PC-9 (cell line): Measurements from ENCODE around the gene ZNF470. TPM values are rescaled to one million over a fixed set of nuclear protein-coding genes. Genes with fewer than 3 reads are reported as not detected.

Experiments used
- Bru-seq: library from RNA; stranded (reverse); fragments of 400-500 nt; gene quantifications from one replicate; lab custom pipeline; 2021; lab: Mats Ljungman, UMichigan
- BruChase-seq, 2 experiments: library from RNA; stranded (reverse); fragments of 400-500 nt; gene quantifications; one replicate each; lab custom pipeline; 2021; lab: Mats Ljungman, UMichigan
- BruUV-seq: library from RNA; stranded (reverse); fragments of 400-500 nt; replicated peaks from 2 replicates; lab custom pipeline; 2021; lab: Mats Ljungman, UMichigan
- CTCF ChIA-PET: fragments of 300-600 bp; sonication (Branson Sonifier 250); formaldehyde crosslinking; loops from one replicate; lab custom pipeline; 2022; ENCODE audit warnings: antibody characterized with exemption; lab: Charles Lee
- POLR2A ChIA-PET: fragments of 300-600 bp; sonication (Branson Sonifier 250); formaldehyde crosslinking; loops from one replicate; lab custom pipeline; 2022; ENCODE audit warnings: antibody characterized with exemption; ENCODE audit not compliant: unreplicated experiment; lab: Charles Lee
- DNase-seq, 2 experiments: peaks; one replicate each; pipeline versions ENCODE4 v3.0.0 to v3.0.0-alpha.2; 2015 to 2022; ENCODE audit warnings: mixed read lengths in 1 of 2
- H2AFZ ChIP-seq: fragments of 200-600 bp; sonication (generic); 2 replicates; pipeline ENCODE4 v1.8.1; 2017; ENCODE audit warnings: antibody characterized with exemption
- H3F3A ChIP-seq: fragments of 200-600 bp; sonication (generic); 2 replicates; pipeline ENCODE4 v1.8.1; 2017; ENCODE audit warnings: antibody characterized with exemption, mild to moderate bottlenecking, low read depth; ENCODE audit not compliant: insufficient read depth
- H3K27ac ChIP-seq: fragments of 200-600 bp; sonication (generic); 2 replicates; pipeline ENCODE4 v1.6.1; 2016; ENCODE audit warnings: mixed run types
- H3K27me3 ChIP-seq: fragments of 200-600 bp; sonication (generic); 2 replicates; pipeline ENCODE4 v1.6.1; 2016; ENCODE audit warnings: low read depth, mixed run types; ENCODE audit not compliant: insufficient read depth
- H3K36me3 ChIP-seq: fragments of 200-600 bp; sonication (generic); 2 replicates; pipeline ENCODE4 v1.6.1; 2016; ENCODE audit warnings: low read depth, mixed run types
- H3K4me1 ChIP-seq: fragments of 200-600 bp; sonication (generic); replicated peaks from 2 replicates; pipeline ENCODE4 v1.6.1; 2016; ENCODE audit warnings: mixed run types; ENCODE audit not compliant: insufficient read depth
- H3K4me2 ChIP-seq: fragments of 200-600 bp; sonication (generic); 2 replicates; pipeline ENCODE4 v1.6.1; 2017; ENCODE audit warnings: mixed run types
- H3K4me3 ChIP-seq: fragments of 200-600 bp; sonication (generic); 2 replicates; pipeline ENCODE4 v1.6.1; 2016; ENCODE audit warnings: mixed run types
- H3K79me2 ChIP-seq: fragments of 200-600 bp; sonication (generic); 2 replicates; pipeline ENCODE4 v1.6.1; 2017; ENCODE audit warnings: low read depth, mixed run types
- H3K9me2 ChIP-seq: fragments of 200-600 bp; sonication (generic); 2 replicates; pipeline ENCODE4 v1.8.1; 2017; ENCODE audit warnings: mild to moderate bottlenecking; ENCODE audit not compliant: insufficient read depth
- H3K9me3 ChIP-seq: fragments of 200-600 bp; sonication (generic); 2 replicates; pipeline ENCODE4 v1.8.1; 2016; ENCODE audit warnings: low read depth; ENCODE audit not compliant: insufficient read depth
- H4K20me1 ChIP-seq: fragments of 200-600 bp; sonication (generic); 2 replicates; pipeline ENCODE4 v1.8.1; 2017; ENCODE audit not compliant: insufficient read depth
- EZH2 ChIP-seq: fragments of 200-600 bp; sonication (generic); IDR thresholded peaks from 2 replicates; pipeline ENCODE4 v1.8.0; 2017; ENCODE audit warnings: antibody characterized with exemption, low read depth
- intact Hi-C: fragments of 100-400 bp; cut with micrococcal nuclease; formaldehyde crosslinking; loops from one replicate; pipeline ENCODE4 v1.10.0; 2022; ENCODE audit not compliant: unreplicated experiment
- long read RNA-seq: library from polyadenylated mRNA; stranded (forward); transcript quantifications from one replicate; pipeline ENCODE4 v2.0.0, GENCODE V29; 2022
- total RNA-seq: library from RNA; stranded (reverse); gene quantifications from 2 replicates; pipeline ENCODE4 v1.2.3, GENCODE V29; 2021
- TF ChIP-seq, protein P1 (sequence below): fragments of 200-600 bp; sonication (generic); conservative IDR thresholded peaks from 2 replicates; pipeline ENCODE4 v1.6.1; 2017; ENCODE audit warnings: mixed run types, antibody characterized with exemption, mild to moderate bottlenecking, moderate library complexity

ZNF470 gene
- total RNA-seq (1.2 and 1.7 TPM in 2 replicates), Bru-seq, nascent RNA (percentile 41 among the genes with signal in this experiment), BruChase-seq, experiment 1, labeled RNA remaining after a 2-hour chase (percentile 41 among the genes with signal in this experiment), BruChase-seq, experiment 2, labeled RNA remaining after a 6-hour chase (percentile 25 among the genes with signal in this experiment)
- long read RNA-seq, full-length matches to known transcripts = 2 of 3 reads
- long read RNA-seq, partial matches to known transcripts = 0 of 3 reads
- long read RNA-seq, other reads (novel, unspliced or antisense) = 1 of 3 reads

DNA sequence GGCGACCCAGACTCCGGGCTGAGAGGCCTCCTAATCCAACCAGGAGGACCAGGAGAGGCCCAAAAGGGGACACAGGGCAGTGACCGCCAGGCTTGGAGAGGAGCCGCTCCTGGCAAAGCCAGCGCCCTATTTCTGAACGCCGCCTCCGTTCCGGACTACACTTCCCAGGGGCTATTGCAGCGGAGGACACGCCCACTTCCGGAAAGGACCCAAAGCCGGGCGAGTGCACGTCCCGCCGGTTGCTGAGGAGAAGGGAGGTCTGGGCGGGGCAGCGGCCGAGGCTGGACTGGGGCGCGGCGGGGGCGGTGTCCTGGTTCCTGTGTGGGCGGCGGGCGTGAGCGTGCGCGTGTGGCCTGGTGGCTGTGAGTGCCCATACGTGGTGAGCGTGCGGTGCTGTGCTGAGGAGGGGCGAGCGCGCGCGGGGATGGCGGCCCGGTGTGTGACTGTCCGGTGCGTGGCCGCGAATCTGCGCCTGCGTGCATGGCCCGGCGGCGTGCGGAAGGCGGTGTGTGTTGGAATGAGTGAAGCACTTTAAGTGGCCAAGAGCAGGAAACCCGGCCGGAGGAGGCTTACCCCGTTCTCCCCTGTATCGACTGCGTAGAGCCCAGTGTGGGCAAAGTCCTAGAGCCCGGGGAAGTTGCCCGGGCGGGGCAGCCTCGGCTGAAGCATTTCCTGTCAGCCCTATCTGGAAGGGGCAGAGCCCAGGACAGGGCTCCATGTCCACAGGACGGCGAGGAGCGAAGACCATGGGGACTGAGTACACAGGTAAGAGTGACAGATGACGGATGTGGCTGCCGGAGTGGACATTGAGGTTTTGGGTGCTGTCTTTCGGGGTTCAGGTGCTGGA, at the start of gene ZNF470:
ZNF470 (plus strand) TSS at position 195 of the 847 bp plus-strand sequence. CDS start 2,844 bp downstream, outside the sequence.
- Histone ChIP-seq H3K36me3 (peaks cover 23% of the 10 kb centered on the region; the same call in 1 of the 2 replicates), H3K79me2 (no peaks in the 10 kb centered on the region), H3K9me3 (peaks cover 57% of the 10 kb centered on the region), H4K20me1 (no peaks in the 10 kb centered on the region), H3K9me2 (no peaks in the 10 kb centered on the region), H3K4me3 (peak within 1 kb of the TSS; percentile 79), H3F3A (no peaks in the 10 kb centered on the region), H3K27ac (no peak within 1 kb of the TSS), H3K27me3 (no peaks in the 10 kb centered on the region), H3K4me2 (peak within 1 kb of the TSS; percentile 76), H3K4me1 (no peaks in the 10 kb centered on the region), H2AFZ (peak within 1 kb of the TSS; percentile 99)
- DNase-seq = peak; percentile 83 to 95
- intact Hi-C loops = loop anchor here (1.0 kb wide), 2 partner anchors 28 to 29 kb away; partner anchors contain the start of genes ZFP28 and ZNF71
- POLR2A ChIA-PET = no interaction called here
- no TSS peak for BruUV-seq
- CTCF ChIA-PET = no interaction called here
- TF ChIP-seq EZH2 = no peak
- TF ChIP-seq, protein P1, sequence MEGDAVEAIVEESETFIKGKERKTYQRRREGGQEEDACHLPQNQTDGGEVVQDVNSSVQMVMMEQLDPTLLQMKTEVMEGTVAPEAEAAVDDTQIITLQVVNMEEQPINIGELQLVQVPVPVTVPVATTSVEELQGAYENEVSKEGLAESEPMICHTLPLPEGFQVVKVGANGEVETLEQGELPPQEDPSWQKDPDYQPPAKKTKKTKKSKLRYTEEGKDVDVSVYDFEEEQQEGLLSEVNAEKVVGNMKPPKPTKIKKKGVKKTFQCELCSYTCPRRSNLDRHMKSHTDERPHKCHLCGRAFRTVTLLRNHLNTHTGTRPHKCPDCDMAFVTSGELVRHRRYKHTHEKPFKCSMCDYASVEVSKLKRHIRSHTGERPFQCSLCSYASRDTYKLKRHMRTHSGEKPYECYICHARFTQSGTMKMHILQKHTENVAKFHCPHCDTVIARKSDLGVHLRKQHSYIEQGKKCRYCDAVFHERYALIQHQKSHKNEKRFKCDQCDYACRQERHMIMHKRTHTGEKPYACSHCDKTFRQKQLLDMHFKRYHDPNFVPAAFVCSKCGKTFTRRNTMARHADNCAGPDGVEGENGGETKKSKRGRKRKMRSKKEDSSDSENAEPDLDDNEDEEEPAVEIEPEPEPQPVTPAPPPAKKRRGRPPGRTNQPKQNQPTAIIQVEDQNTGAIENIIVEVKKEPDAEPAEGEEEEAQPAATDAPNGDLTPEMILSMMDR = no peak

DNA sequence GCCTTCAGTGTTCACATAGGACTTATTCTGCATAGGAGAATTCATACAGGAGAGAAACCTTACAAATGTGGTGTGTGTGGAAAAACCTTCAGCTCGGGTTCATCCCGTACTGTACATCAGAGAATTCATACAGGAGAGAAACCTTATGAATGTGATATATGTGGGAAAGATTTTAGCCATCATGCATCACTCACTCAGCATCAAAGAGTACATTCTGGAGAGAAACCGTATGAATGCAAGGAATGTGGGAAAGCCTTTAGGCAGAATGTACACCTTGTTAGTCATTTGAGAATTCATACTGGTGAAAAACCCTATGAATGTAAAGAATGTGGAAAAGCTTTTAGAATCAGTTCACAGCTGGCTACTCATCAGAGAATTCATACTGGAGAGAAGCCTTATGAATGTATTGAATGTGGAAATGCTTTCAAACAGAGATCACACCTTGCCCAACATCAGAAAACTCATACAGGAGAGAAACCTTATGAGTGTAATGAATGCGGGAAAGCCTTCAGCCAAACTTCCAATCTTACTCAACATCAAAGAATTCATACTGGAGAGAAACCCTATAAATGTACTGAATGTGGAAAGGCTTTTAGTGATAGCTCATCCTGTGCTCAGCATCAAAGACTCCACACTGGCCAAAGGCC, 41.9 kb upstream of the ZNF470 start:
- H3K27me3 ChIP-seq = no peaks in the 10 kb centered on the region
- no peaks in the 10 kb centered on the region for H3K4me1 ChIP-seq
- intact Hi-C loops = no loop called here
- no peak overlapping the region for H3K4me3 ChIP-seq
- H3K4me2 ChIP-seq = no peak overlapping the region
- no peak overlapping the region for H2AFZ ChIP-seq
- H3K9me2 ChIP-seq = no peaks in the 10 kb centered on the region
- H3F3A ChIP-seq = no peaks in the 10 kb centered on the region
- H3K36me3 ChIP-seq = no peaks in the 10 kb centered on the region
- TF ChIP-seq EZH2 = no peak
- TF ChIP-seq, protein P1 = no peak
- POLR2A ChIA-PET = no interaction called here
- no TSS peak for BruUV-seq
- no peak overlapping the region for H3K27ac ChIP-seq
- no peaks in the 10 kb centered on the region for H3K79me2 ChIP-seq
- no peak for DNase-seq
- H4K20me1 ChIP-seq = no peaks in the 10 kb centered on the region
- peaks cover 51% of the 10 kb centered on the region for H3K9me3 ChIP-seq
- CTCF ChIA-PET = no interaction called here

DNA sequence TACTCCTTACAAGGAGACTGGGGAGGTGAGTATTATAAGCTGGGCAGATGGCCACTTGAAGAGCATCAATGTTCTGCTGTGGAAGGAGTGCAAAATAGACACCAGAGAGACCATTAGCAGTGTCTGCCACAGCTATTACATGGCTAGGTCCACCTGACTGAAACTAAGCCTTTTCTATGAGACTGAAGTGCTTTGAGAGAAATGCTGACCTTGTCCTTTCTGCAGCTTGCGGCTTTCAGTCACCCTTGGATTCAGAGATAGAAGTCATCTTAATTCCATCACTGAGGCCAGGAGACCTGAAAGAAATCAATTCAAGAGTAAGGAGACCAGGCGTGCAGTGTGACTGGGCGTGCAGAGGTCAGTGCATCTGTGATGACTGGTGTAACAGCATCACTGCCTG, 29.8 kb upstream of the ZNF470 start:
- no peak for DNase-seq
- ChIA-PET POLR2A (no interaction called here), CTCF (interaction anchor here (0.5 kb wide), 1 partner anchor 828 kb away, joined by 3 read pairs; no protein-coding TSS in a partner anchor)
- Histone ChIP-seq H3K79me2 (no peaks in the 10 kb centered on the region), H3K9me3 (peaks cover 34% of the 10 kb centered on the region), H3K9me2 (no peaks in the 10 kb centered on the region), H3F3A (peaks cover 14% of the 10 kb centered on the region; the same call in 1 of the 2 replicates), H3K4me3 (peak overlapping the region; percentile 87), H3K4me2 (peak overlapping the region; percentile 74), H3K27me3 (no peaks in the 10 kb centered on the region), H4K20me1 (no peaks in the 10 kb centered on the region), H3K36me3 (peaks cover 24% of the 10 kb centered on the region; the same call in 1 of the 2 replicates), H3K27ac (no peak overlapping the region), H2AFZ (peak overlapping the region; percentile 84), H3K4me1 (0 out of 2 replicates have a peak, but pooled peaks cover 9% of the 10 kb centered on the region)
- intact Hi-C loops = no loop called here
- TF ChIP-seq EZH2 = no peak
- TF ChIP-seq, protein P1 = no peak
- no TSS peak for BruUV-seq
